Fibroblast of lung (primary cell): ENCODE data around the gene EEIG1. TPM values are rescaled to one million over a fixed set of nuclear protein-coding genes. Genes with fewer than 3 reads are reported as not detected.

ENCODE experiments used
- DNase-seq, 2 donors: peaks; one replicate each; pipeline versions ENCODE4 v3.0.0 to v3.0.0-alpha.2; 2010; ENCODE audit warnings: low read depth in 2 of 2
- H2AFZ ChIP-seq: 2 replicates; pipeline ENCODE4 v1.5.1; 2012; ENCODE audit warnings: low read length, control low read depth, inconsistent platforms
- H3K27ac ChIP-seq: 2 replicates; pipeline ENCODE4 v1.5.1; 2011; ENCODE audit warnings: low read length, control low read depth; ENCODE audit not compliant: insufficient read depth
- H3K27me3 ChIP-seq: 2 replicates; pipeline ENCODE4 v1.5.1; 2011; ENCODE audit warnings: mild to moderate bottlenecking, low read length; ENCODE audit not compliant: control insufficient read depth, insufficient read depth
- H3K36me3 ChIP-seq: 2 replicates; pipeline ENCODE4 v1.5.1; 2011; ENCODE audit warnings: low read length; ENCODE audit not compliant: control insufficient read depth, insufficient read depth
- H3K4me1 ChIP-seq: 2 replicates; pipeline ENCODE4 v1.5.1; 2011; ENCODE audit warnings: low read length; ENCODE audit not compliant: control insufficient read depth, insufficient read depth; ENCODE audit errors: extremely low read depth
- H3K4me2 ChIP-seq: 2 replicates; pipeline ENCODE4 v1.5.1; 2011; ENCODE audit warnings: low read length, control low read depth; ENCODE audit not compliant: insufficient read depth; ENCODE audit errors: extremely low read depth
- H3K4me3 ChIP-seq, 4 experiments: fragments of 200-600 bp in 1 of 4; sonication (generic) in 1 of 4; replicated peaks in 1 of 4; 2 replicates each; pipeline ENCODE4 v1.5.1; 2011 to 2016; ENCODE audit warnings: low read length in 4 of 4, low read depth in 3 of 4, mild to moderate bottlenecking in 3 of 4, control low read depth in 2 of 4, inconsistent platforms in 1 of 4, mixed read lengths in 1 of 4; ENCODE audit not compliant: insufficient read depth in 1 of 4; ENCODE audit errors: control extremely low read depth in 1 of 4
- H3K79me2 ChIP-seq: 2 replicates; pipeline ENCODE4 v1.5.1; 2012; ENCODE audit warnings: mild to moderate bottlenecking, low read length, inconsistent platforms; ENCODE audit not compliant: control insufficient read depth, insufficient read depth
- H3K9ac ChIP-seq: 2 replicates; pipeline ENCODE4 v1.5.1; 2011; ENCODE audit warnings: mild to moderate bottlenecking, low read length, control low read depth; ENCODE audit not compliant: insufficient read depth
- H3K9me3 ChIP-seq: 2 replicates; pipeline ENCODE4 v1.5.1; 2012; ENCODE audit warnings: low read depth, low read length; ENCODE audit not compliant: control insufficient read depth, insufficient read depth
- H4K20me1 ChIP-seq: 2 replicates; pipeline ENCODE4 v1.5.1; 2011; ENCODE audit warnings: low read length; ENCODE audit not compliant: control insufficient read depth, insufficient read depth; ENCODE audit errors: extremely low read depth
- CTCF ChIP-seq, 2 donors: IDR thresholded peaks in 1 of 2; conservative IDR thresholded peaks in 1 of 2; 1 replicate in 1 of 2; 2 replicates in 1 of 2; pipeline ENCODE4 v1.5.1; 2011 to 2012; ENCODE audit warnings: low read length in 2 of 2, control low read depth in 1 of 2, inconsistent platforms in 1 of 2, low read depth in 1 of 2, mild to moderate bottlenecking in 1 of 2
- EZH2 ChIP-seq: IDR thresholded peaks from 2 replicates; pipeline ENCODE4 v1.5.1; 2012; ENCODE audit warnings: low read length, control low read depth, mild to moderate bottlenecking; ENCODE audit errors: missing control alignments
- polyA plus RNA-seq, 2 donors: library from polyadenylated mRNA; depleted of rRNA in 1 of 2; stranded (reverse) in 1 of 2; unstranded in 1 of 2; fragments of >200 nt; gene quantifications; 2 replicates each; pipeline ENCODE4 v1.2.1, GENCODE V29; 2011 to 2012; ENCODE audit warnings: missing spikeins in 1 of 2
- total RNA-seq: library from RNA; depleted of rRNA; stranded (reverse); fragments of >200 nt; gene quantifications from 2 replicates; pipeline ENCODE4 v1.2.1, GENCODE V29; 2014

The EEIG1 gene
- total and polyA plus RNA-seq, 2 donors (not counting 1 experiment from before 2014, with no cell fraction given): 12.8 to 13.2 TPM

- Histone ChIP-seq H3K79me2 (peaks cover 51% of the 10 kb centered on the region), H3K9me3 (no peaks in the 10 kb centered on the region), H3K4me2 (peak overlapping the region; percentile 87), H4K20me1 (no peaks in the 10 kb centered on the region), H3K9ac (peak overlapping the region; percentile 67), H3K4me3 (peak overlapping the region; percentile 50 to 91 (median 75)), H3K27me3 (no peaks in the 10 kb centered on the region), H2AFZ (no peak overlapping the region), H3K27ac (peak overlapping the region; percentile 36), H3K4me1 (peaks cover 19% of the 10 kb centered on the region), H3K36me3 (no peaks in the 10 kb centered on the region)
- TF ChIP-seq EZH2: no peak
- TF ChIP-seq CTCF (conservative IDR thresholded peaks at IDR 0.05 in 1 of 2, IDR thresholded peaks at IDR 0.05 in 1 of 2; ENCODE audit: low read depth in 1 of 2, low read length in 2 of 2): no peak
- DNase-seq: no peak
Measured at GRCh38 chr9:127979015-127979332, 1.8 kb downstream of the EEIG1 start.

- Histone ChIP-seq H3K4me3 (peak overlapping the region; percentile 44 to 91 (median 58)), H3K79me2 (peaks cover 57% of the 10 kb centered on the region), H3K9me3 (no peaks in the 10 kb centered on the region), H3K4me2 (peak overlapping the region; percentile 87), H3K27me3 (no peaks in the 10 kb centered on the region), H3K4me1 (peaks cover 21% of the 10 kb centered on the region), H3K9ac (peak overlapping the region; percentile 11), H2AFZ (no peak overlapping the region), H4K20me1 (no peaks in the 10 kb centered on the region), H3K36me3 (no peaks in the 10 kb centered on the region), H3K27ac (peak overlapping the region; percentile 50)
- TF ChIP-seq CTCF (conservative IDR thresholded peaks at IDR 0.05 in 1 of 2, IDR thresholded peaks at IDR 0.05 in 1 of 2; ENCODE audit: low read depth in 1 of 2, low read length in 2 of 2) (peak in 1 of 2 donors; percentile 12), EZH2 (no peak)
- peak; percentile 83 to 87 for DNase-seq
Measured at GRCh38 chr9:127977884-127978647, 2.7 kb downstream of the EEIG1 start.

- no peaks in the 10 kb centered on the region for H4K20me1 ChIP-seq
- H3K4me1 ChIP-seq: peaks cover 24% of the 10 kb centered on the region
- peaks cover 66% of the 10 kb centered on the region for H3K79me2 ChIP-seq
- TF ChIP-seq EZH2: no peak
- TF ChIP-seq CTCF (conservative IDR thresholded peaks at IDR 0.05 in 1 of 2, IDR thresholded peaks at IDR 0.05 in 1 of 2; ENCODE audit: low read depth in 1 of 2, low read length in 2 of 2): no peak
- no peaks in the 10 kb centered on the region for H3K27me3 ChIP-seq
- DNase-seq: no peak
- H3K9ac ChIP-seq: no peak overlapping the region
- H3K4me3 ChIP-seq: peak overlapping the region in 3 of 4 experiments; percentile 44 to 91 (median 66)
- no peaks in the 10 kb centered on the region for H3K36me3 ChIP-seq
- no peak overlapping the region for H2AFZ ChIP-seq
- no peak overlapping the region for H3K27ac ChIP-seq
- H3K9me3 ChIP-seq: no peaks in the 10 kb centered on the region
- peak overlapping the region; percentile 87 for H3K4me2 ChIP-seq
Measured at GRCh38 chr9:127977009-127977883, 3.5 kb downstream of the EEIG1 start.
